Erythroblast (primary cell): ENCODE measurements around the gene CRACDL.

Experiments used
- GATA1 ChIP-seq: IDR thresholded peaks from 2 replicates; pipeline ENCODE4 v1.6.1; 2011; ENCODE audit warnings: low read depth, mild to moderate bottlenecking, control low read depth, low read length, moderate library complexity
- POLR2A ChIP-seq: IDR thresholded peaks from 2 replicates; pipeline ENCODE4 v1.6.1; 2011; ENCODE audit warnings: mild to moderate bottlenecking, low read length

- no peak for TF ChIP-seq POLR2A
- TF ChIP-seq GATA1, result no peak
Measured at GRCh38 chr2:98917031-98917471, 19.0 kb downstream of the CRACDL start.
